ENCODE results near the gene ITGB5.
"Not testable (repeated sequence)": the region's sequence is repeated elsewhere in the genome, so short reads cannot be mapped to it uniquely, and the experiment has no call there.

ITGB5 gene

DNA sequence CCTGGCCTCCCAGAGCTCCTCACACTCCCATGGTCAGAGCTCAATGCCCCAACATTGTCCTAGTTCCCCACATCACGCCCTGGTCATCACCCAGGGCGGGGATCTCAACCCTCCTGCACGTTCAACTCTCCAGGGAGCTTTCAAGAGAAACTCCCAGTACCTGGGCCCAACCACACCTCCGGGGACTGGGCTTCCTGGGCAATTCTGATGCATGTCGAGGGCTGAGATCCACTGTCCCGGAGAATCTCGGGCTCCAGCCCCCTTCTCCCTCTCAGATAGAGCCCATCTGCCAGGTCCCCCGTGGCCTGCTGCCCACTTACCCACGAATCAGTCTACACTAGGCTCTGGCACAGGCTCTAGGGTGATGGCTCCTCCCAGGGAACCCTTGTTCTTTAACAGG lies 117.7 kb downstream of the ITGB5 start:
- no peak for DNase-seq

DNA sequence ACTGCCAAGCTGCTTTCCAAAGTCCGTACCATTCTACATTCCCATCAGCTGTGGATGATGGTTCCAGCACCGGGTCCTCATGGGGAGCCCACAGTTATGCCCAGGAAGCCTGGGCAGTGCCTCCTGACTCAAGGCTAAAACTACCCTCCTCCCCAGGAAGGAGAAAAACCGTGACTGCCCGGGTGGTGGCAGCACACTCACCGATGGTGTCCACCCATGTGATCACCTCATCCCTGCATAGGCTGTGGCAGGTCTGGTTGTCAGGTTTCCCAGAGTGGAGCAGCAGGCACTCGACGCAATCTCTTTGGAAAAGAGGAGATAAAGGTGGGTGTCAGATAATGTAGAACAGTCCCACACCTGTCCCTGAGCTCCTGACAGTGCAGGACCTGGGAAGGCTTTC lies 118.4 kb downstream of the ITGB5 start:
- DNase-seq: no peak

GRCh38 chr3:124767691-124768090 lies 119.5 kb downstream of the ITGB5 start:
- DNase-seq: no peak

DNA sequence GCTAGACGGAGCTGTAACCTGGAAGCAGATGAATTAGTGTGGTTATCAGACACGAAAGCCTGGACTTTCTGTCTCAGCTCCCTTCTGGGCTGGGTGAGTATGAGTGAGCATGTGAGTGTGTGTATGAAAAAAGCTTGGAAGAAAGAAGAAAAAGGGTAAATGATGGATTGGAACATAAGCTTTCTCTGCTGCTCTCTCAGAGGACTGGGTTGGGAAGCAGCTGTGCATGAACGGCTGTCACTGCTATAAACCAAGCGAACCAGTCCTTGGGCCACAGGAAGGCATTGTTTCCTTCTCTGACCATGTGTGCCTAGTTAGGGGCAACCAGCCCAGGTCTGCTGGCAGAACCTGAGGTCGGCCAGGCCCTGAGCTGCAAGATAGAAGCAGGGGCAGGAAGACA lies 119.9 kb downstream of the ITGB5 start:
- DNase-seq: no peak

- no peak for DNase-seq
Observed at GRCh38 chr3:124766113-124767095, 120.8 kb downstream of the ITGB5 start.

DNA sequence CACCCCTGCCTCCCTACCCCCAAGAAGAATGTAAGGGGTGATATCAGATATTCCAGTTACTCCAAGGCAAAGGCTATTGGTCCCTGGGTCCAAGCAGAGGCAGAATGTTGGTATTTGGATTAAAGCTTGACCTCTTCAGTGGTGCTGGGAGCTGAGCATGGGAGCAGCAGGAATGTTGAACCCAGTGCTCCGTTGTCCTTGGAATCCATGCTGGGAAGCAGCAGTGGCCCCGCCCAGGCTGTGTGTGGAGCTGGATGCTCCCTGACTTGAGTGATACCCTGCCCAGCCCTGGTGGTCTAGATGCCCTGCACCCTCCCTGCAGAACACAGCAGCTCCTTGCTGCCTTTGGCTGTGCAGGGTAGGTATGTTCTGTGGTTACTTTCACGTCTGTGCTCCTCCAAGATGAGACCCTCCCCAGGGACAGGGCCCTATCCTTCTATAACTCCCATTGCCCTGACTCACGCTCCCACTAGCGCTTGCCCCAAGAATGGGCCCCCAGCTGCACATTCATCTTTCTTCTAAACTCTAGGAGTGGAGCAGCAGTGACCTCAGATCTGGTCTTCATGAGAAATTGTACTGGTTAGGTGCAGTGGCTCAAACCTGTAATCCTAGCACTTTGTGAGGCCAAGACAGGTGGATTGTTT lies 121.8 kb downstream of the ITGB5 start:
- DNase-seq: no peak

- no peak for DNase-seq
Observed at GRCh38 chr3:124764746-124765145, 122.4 kb downstream of the ITGB5 start.

- DNase-seq: no peak
Observed at GRCh38 chr3:124763644-124764358, 123.4 kb downstream of the ITGB5 start.

DNA sequence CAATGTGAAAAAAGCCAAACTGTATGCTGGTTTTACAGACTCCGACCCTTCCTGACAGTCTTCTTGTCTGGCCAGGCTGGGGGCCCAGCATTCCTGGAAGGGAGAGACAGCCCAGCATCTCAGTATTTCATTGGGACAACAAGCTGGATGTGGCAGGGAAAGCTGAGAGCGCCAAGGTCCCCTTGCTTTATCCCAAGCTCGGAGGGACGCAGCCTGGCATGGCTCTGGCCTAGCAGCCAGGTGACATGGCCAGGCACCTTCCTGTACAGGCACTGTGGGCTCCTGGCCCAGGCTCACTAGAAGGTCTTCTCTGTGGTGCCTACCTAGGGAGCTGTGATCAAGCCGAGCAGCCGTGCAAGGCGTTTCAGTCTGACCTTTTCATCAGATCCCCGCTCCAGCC lies 124.0 kb downstream of the ITGB5 start:
- no peak for DNase-seq

GRCh38 chr3:124762661-124763011 lies 124.5 kb downstream of the ITGB5 start:
- no peak for DNase-seq

DNA sequence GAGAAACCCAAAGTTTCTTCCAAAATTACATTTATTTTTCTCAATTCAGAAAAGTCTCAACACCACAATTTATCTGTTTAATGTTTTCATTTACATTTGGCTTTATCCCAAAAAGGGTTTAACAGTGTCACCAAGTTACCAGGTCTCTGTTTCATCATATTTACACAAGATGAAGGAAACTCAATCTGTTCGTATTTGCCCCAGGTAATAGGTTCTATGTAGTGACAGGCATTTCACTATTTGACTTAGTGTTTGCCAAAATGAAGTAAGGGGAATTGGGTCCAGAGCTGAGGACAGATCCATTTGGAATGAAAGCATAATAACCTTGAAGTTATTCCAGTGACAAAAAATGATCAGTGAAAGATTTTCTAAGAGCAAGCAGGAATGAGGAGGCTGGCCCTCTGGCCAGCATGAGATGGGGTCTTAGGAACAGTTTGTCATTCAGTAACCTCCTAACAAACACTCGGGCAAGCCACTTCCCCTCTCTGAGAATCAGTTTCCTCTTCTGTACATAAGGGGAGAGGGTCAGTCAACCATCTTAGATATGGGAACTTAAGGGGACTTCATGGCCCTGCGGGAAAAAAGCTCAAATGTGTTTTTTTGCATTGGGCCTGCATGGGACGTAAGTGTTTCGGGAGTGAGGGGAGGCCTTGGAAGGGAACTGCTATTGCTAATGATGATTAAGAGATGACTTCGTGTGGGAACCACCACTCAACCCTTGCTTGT lies 125.1 kb downstream of the ITGB5 start:
- no peak for DNase-seq

GRCh38 chr3:124761250-124761796 lies 125.8 kb downstream of the ITGB5 start:
- DNase-seq: peak; percentile 76 to 89

- DNase-seq: peak; percentile 17 to 46
Observed at GRCh38 chr3:124760601-124761000, 126.6 kb downstream of the ITGB5 start.

- no peak for DNase-seq
Observed at GRCh38 chr3:124759666-124760401, 127.3 kb downstream of the ITGB5 start.

DNA sequence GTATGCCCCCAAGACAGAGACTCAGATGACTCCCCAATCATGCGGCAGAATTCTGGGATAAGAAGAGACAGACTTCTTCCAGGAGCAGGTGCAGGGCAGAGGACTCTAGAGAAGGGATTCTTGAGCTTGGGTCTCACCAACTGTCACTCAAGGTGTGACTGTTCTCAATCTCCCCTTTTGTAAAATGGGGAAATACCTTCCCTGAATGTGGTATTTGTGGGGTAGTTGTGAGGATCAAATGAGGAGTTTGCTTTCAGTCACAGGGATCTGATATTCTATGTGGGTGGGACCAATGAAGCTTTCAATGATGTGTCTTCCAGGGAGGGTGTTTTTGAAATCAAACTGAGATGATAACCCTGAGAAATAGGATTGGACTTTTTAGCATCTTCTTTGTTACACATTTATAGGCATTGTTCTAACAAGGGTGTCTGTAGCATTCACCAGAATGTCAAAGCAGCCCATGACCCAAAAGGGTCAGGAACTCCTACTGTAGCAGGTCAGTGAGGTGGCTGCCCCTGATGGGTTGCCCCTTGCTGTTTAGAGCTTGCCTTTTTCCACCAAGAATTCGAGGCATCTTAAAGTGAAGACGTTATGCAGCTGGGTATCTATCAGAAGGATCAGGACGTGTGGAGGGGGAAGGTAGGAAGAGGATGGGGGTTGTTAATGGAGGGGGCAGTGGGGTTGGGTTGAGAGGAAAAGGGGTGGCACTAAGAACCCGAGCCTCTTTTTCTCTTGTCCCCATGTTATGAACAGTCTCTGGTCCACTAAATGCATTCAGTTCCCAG lies 128.1 kb downstream of the ITGB5 start:
- no peak for DNase-seq

- DNase-seq: not testable (repeated sequence)
Observed at GRCh38 chr3:124757926-124758325, 129.2 kb downstream of the ITGB5 start.

GRCh38 chr3:124752051-124752450 lies 135.1 kb downstream of the ITGB5 start:
- DNase-seq: no peak

GRCh38 chr3:124751501-124751900 lies 135.7 kb downstream of the ITGB5 start:
- DNase-seq: no peak

- DNase-seq: not testable (repeated sequence)
Observed at GRCh38 chr3:124749877-124750276, 137.3 kb downstream of the ITGB5 start.

- no peak for DNase-seq
Observed at GRCh38 chr3:124748560-124749198, 138.5 kb downstream of the ITGB5 start.
